Activated CD4-positive, alpha-beta T cell treated with anti-CD3 and anti-CD28 coated beads, Interleukin-2, amount 50 U/mL, for 1 hour (primary cell): Measurements from ENCODE around the gene LCP2.
A peak's percentile ranks its signal among the peaks of the same experiment; 100 is the strongest.

Source experiments
- DNase-seq: peaks from one replicate; pipeline ENCODE4 v3.0.0-alpha.2; 2020

The LCP2 gene

DNA sequence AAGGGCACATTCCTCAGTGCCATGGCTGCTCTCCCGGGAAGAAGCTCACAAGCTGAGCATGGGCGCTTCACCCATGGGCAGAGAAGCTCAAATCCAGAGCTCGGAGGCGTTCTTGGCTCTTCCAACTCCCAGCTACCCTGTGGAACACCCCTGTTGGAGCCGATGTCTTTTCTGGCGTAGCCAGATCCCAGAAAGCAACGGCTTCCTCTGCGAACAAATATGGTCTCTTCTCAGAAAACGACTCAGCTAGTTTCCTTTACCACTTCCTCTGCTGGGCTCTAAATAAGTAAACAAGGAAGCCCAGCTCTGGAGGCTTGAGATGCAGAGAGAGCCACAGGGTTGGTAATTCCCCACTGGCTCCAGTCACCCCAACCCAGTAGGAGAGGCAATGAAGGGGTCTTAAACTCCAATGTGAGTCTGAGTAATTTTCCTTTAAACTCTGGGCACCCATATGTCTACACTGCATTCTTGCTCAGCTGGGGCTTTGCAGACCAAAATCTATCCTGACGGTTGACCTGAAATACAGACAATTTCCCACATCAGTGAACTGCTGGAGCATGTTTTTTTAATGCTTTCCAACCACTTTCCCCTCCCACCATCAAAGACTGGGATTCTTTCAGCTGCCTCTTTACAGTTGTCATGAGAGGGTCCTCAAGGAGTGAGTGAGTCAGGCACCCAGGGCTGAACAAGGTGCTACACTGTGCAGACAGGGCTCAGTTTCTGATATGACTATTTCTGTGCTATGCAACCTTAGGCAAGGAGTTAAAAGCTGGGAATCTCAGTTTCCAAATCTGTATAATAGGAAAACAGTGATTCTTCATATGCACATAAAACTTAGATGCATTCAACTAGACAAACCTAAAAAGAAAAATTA is at the start of gene LCP2:
TSS of gene LCP2 (minus strand) at position 189 of the 874 bp plus-strand sequence. CDS start at position 23, 166 bp downstream.
- DNase-seq, result peak; percentile 40

DNA sequence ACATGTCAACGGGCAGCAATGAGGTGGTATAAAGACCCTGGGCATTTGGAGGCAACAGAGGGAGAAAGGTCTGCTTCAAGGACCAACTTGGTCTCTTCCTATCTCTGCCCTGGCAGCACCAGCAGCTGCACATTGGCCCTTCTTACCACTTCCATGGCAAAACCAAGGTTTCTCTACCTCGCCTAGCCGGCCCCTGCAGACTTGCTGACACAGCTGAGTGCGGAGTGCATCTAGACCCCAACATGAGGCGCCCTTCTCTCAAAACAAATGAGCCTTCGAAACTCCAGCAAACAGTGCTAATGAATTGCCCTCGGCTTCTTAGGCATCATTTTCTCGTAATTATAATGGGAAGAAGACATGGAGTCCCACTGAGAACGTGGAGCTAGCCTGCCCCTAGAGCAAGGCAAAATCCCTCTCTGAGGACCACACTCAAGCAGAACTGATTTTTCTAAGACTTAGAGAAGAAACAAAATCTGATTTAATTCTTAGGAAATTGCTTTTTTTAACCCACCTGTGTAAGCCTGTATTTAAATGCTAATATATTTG is 49.5 kb upstream of the LCP2 start:
- DNase-seq, result no peak

DNA sequence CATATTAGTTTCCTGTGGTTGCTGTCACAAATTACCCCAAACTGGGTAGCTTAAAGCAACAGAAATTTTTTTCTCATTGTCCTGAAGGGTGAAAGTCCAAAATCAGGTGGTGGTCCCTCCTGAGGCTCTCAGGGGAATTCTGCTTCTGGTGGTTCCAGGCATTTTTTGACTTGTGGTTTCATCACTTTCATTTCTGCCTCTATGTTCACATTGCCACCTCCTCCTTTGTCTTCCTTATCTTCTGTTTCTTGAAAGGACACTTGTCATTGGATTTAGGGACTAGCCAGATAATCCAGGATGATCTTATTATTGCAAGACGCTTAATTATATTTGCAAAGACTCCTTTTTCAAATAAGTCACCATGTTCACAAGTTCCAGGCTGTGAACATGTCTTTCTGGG is 48.4 kb upstream of the LCP2 start:
- no peak for DNase-seq

DNA sequence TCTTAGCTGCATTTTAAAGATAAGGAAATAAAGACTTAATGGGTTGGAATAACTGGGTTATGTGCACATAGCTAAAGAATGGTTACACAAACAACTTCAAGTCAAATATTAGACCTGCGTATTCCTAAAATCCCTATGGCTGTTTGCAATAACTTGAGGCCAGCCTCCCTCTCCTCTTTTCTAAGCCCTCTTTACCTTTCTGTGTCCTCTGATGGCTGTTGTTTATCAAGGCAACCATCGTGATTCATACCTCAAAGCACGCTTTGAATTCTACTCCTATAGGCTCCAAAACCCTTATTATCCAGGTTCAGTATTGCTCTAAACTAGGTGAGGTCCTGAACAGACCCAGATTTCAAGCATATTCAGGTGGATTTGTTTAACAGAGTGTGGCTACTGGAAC is 45.6 kb upstream of the LCP2 start:
- no peak for DNase-seq

DNA sequence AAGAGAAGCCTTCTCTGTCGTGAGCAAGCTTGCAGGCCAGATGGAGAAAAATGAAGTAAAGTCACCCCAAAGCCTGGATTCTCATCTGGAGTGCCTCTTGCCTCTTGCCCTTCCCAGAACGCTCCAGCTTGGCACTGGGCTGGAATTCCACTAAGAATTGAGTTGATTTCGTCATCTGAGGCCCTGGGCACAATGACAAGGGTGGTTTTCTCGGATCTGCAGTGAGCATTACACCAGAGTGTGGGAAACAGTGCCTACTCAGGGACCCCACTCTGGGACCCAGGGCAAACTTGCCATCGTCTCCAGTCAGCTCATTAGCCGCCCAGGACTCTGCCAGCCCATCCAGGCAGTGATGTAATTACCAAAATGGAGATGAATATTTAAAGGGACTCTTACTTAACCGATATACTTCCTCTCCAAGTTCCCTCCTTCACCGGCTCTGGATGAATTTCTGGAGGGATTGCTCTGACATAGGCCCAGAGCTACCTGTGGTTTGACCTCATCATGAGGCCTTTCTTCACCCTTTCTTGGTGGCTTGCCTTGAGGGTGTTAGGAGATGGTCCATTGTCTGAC is 44.7 kb upstream of the LCP2 start:
- no peak for DNase-seq

DNA sequence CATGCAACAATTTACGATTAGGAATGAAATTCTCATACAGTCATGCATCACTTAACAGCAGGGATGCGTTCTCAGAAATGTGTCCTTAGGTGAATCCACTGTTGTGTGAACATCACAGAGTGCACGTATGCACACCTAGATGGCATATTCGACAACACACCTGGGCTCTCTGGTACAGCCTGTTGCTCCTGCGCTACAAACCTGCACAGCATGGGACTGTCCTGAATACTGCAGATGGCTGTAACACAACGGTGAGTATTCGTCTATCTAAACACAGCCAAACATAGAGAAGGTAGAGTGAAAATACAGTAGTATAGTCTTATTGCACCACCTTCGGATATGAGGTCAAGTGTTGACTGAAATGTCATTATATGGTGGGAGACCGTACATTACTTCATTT is 44.0 kb upstream of the LCP2 start:
- no peak for DNase-seq

DNA sequence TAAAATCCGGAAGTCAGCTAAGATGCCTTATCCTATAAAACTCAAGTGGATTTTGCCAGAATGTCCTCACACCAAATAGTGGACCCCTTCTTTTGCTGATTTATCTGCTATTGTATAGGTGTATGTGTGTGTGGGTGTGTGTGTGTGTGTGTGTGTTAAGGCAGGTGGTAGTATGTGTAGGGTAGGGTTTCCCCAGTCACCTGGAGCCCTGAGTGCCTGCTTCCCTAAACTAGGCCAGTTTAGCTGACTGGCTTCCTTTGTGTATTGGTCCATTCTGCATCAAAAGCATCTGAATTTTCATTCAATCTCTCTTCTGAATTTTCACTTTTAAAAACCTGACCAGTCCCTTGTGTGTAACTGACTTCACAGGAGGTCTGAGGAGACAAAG is 42.2 kb upstream of the LCP2 start:
- no peak for DNase-seq

DNA sequence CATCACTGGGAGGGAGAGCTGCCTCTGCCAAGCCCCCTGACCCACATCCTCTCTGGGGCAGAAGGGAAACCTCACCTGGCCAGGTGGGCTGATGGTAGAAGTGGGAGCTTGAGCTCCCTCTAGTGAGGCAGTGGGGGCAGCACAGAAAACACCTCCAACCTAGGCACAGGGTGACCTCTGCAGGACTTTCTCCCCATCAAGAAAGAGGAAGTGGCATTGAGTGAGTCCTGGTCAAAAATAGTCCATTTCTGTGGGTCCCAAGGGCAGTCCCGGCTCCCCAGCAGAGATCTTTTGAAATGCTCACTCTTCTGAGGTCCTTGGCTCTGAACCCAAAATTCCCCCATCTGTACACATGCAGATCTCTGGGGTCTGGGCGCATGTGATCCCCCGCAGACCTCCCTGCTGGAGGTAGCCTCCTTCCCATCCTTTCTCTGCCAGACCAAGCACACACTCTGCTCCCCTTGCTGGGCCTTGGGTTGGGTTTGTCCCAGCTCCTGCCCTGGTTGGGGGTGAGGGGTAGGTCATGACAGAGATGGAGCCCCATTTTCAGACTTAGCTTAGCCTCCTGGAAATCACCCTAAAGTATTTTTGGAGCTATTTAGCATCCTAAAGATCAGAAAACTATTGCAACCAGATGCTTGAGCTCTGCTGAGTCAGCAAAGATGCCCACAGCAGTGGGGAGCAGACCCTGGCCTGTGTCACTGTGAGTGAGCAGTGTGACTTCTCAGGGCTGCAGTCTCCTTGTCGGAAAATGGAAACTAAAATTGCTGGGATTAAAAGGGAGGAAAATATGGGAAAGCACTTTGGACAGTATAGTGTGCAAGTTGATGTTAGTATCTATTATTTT is 41.6 kb upstream of the LCP2 start:
- DNase-seq, result peak; percentile 60

DNA sequence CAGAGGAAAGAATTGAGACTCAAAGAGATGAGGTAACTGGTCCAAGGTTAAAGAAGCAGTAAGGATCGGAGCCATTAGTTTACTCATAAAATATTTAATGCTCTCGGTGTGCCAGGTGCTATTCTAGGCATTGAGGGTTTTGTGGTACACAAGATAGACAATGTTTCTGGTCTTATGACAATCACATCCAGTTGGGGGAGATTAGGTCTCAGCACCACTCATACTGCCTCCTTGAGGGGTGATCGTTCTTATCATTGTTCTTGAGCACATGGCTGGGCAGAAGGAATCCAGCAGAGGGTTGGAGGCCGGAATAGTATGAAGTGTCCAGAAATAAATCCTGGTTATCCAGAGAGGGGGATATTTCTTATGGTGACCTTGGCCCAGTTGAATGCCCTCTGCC is 40.7 kb upstream of the LCP2 start:
- no peak for DNase-seq

DNA sequence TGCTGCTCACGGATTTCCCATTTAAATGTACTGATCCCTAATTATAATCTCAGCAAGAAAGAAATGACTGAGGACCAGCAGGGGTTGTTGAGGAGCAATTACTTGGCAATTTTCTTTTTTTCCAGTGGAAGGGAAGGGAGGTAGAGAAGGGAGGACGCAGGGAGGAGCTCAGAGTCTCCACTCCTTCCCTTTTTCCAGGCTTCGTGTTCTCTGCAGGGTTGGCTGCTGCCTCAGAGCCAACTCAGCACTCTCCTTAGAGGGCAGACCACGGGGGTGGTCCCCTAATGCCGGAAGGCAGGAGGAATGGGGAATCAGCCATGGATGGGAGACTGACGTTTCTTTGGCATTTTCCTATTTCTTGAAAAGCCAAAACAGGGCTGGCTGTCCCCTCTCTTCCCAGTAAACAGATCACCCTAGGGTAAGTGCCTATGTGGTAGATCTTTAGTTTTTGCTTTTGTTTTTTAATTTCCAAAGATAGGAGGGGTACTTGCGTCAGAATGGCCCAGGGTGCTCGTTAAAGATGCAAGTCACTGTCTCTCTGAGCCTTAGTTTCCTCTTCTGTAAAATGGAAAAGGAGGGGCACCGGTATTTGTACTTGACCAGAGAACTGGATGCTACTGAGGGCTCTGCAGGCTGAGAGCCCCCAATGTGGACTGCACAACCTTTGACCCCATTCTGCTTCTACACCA is 39.6 kb upstream of the LCP2 start:
- DNase-seq, result no peak

DNA sequence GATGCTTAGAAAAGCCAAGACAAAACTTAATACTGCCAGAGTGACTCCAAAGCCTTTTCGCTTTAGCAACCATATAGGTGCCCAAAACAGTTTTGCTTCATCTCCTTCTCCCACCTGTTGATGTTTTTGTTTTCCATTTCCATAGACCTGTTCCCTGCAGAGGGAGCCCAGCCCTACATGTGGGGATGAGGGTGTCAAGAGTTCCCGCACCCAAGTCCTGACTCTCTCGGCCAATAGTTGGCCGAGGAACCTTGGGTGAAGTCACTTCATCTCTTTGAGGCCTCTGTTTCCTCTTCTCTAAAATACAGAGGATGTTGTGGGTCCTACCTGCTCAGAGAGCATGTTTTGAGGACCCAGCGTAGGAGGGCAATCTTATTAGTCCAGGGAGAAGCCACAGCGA is 38.5 kb upstream of the LCP2 start:
- no peak for DNase-seq

DNA sequence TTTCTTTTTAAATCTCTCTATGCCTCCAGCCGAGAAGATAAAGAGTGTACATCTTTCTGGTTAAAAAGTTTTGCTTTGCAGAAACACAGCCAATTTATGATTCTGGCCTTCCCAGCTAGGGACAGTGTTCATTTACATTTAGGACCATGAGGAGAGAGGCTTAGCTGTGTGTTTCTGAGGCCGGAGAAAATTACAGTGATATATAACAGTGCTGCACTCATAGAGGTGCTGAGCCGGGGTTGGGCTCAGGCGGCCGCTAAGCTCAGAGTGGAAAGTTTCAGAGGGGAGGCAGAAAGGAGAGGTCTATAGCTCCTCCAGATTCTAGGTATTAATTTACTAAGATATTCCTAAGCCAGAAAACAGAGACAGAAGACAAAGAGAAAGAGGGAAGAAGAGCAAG is 37.0 kb upstream of the LCP2 start:
- peak; percentile 29 for DNase-seq

DNA sequence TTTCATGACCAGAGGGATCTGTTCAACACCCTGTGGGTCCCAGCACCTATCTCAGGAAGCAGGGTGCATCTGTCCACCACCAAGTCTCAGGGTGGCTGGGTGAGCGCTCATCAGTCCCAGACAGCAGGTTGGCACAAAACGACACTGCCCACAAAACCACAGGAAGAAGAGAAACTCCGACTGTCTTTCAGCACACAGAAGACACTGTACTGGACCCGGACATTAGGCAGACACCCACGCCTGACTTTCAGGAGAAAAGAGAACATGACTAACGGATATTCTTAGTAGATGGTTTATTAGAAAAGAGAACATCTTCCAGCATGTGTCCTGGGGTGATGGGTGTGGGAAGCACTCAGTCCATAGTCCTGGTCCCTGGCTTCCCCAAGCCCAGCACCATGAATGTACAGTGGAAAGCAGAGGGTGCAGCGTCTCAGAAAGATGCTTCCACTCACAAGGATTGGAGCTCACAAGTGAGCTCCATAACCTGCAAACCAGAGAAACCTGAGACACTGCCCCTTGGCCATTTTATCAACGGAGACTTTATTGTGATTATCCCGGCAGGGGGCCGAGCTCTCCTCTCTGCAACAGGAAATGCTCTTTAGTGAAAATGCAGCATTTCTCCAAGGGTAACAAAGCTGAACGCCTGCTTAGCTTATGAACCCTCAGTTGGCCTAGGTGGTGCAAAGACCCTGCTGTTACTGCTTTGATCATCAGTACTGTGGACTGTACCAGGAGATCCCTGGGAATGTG is 35.8 kb upstream of the LCP2 start:
- peak; percentile 57 for DNase-seq

DNA sequence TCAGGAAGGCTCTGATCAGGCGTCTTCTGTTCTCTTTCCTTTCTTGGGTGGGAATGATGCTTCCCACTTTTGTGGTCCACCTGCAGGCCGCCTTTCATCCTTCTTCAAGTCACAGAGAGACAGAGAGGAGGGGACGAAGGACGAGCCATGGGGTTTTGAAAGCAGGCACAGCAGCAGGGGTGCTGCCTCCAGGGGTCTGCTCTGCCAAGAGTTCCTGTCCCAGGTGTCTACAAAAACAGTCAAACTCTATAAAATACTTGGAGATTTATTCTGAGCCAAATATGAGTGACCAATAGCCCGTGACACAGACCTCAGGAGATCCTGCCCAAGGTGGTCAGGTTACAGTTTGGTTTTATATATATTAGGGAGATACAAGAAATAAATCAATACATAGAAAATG is 34.5 kb upstream of the LCP2 start:
- no peak for DNase-seq

DNA sequence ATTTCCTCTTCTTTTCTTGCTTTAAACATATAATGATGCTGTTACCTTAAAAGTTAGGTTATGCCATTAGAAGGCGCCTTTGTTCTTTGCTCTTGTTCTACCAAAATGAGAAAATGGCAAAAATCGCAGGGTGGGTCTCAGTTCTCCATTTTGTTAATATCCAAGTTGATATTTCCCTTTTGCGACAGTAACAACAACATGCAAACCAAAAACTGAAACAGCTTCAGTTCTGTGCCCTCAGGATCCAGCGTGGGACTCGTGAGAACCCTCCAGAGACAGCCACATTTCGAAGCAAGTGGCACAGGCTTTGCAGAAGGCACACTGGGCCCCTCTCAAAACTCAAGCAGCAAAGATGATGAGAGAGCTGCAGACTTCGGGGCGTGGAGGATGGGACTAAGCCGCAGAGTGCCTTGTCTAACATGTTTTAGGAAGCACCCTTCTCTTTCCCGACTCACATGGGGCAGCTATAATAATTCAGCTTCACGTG is 33.0 kb upstream of the LCP2 start:
- DNase-seq, result no peak

DNA sequence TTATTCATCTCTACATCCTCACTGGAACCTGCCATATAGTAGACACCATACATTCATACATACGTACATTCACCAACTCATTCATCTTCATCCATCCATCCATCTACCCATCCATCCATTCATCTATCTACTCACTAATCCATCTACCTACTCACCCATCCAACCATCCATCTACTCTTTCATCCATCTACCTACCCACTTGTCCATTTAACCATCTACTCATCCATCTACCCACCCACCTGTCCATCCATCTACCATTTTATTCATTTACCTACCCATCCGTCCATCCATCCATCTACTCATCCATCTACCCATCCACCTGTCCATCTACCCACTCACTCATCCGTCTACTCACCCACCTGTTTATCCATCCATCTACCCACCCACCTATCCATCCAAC is 31.9 kb upstream of the LCP2 start:
- DNase-seq, result no peak

DNA sequence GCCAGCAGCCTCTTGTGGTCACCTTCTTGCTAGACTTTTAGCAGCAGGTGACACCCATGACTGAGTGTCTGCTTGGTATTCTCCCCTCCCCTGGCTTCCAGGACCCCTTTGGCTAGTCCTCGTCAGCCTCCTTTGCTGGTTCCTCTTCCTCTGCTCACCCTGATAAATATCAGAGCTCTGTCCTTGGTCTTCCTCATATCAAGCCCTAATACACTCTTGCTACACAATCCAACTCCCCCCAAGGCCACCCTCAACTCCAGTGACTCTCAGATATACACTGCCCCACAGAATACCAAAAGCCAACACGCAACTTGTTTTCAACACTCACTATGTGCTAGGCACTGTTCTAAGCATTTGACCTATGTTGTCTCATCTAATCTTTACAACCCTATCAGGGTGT is 30.3 kb upstream of the LCP2 start:
- DNase-seq, result no peak

DNA sequence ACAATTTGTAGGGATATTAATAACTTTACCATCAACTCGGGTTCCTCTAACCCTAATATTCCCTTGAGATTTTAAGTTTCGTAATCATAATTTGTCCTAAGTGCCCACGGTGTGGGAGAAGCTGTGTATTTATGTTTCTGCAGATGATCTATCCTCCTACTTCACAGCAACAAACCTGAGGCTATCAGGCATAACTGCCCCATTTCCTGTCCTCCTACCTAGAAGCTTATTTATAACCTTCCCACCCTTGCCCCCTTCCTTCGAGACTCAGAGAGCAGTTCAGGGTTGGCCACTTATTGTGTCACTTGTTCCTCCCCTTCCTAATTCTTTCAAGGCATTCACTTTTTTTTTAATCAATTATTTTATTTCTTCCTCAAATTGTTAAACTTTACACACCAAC is 29.6 kb upstream of the LCP2 start:
- DNase-seq, result no peak

DNA sequence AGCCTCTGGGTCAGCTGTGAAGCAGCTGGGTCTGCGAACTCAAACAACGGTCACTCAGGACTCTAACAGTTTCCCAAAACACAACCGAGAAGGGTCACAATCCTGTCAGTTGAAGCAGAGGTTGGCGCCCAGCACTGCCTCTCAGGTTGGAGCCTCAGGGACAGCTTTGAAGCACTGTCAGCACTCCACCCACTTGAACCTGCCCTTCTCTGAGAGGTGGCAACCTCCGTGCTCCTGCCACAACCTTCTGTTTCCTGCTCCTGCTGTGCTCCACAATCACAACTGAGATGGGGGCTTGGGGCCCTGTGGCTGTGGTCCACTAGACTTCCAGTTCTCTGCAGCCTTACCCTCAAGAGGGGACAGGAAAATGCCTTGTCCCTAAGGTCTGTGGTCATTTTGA is 21.7 kb upstream of the LCP2 start:
- no peak for DNase-seq

DNA sequence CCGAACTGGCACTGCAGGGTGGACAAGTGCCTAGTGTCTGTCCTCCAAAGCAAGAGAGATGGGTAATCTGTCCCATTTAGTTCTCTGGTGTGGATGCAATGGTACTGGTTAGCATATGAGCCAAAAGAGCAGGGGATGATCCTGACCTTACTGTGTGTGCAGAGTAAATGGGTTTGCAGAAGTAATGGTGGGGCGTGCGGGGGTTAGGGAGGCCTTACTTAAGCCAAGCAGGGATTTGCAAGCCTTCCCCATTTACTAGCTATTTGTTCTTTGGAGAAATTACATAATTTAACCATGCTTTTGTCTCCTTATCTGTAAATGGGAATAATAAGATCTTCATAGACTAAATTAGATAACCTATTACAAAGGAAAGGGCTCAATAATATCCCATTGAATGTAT is 19.9 kb upstream of the LCP2 start:
- DNase-seq, result no peak

DNA sequence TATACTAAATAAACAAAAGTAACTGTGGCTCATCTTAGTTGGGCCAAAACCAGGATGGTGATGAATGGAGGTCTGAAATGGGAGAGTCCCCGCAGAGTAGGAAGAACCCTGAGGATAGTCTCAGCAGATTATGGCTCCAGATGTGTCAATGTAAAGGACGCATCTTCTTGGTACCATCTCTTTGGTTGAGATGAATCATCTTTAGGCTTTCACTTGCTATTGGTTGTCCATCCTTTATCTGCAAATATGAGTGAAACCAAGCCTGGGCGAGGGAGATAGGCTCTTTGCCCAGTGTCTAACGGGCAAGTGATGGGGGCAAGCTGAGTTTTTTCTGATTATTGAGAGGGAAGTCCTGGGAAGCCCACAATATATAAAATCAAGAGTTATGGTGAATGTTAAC is 19.4 kb upstream of the LCP2 start:
- DNase-seq, result no peak

DNA sequence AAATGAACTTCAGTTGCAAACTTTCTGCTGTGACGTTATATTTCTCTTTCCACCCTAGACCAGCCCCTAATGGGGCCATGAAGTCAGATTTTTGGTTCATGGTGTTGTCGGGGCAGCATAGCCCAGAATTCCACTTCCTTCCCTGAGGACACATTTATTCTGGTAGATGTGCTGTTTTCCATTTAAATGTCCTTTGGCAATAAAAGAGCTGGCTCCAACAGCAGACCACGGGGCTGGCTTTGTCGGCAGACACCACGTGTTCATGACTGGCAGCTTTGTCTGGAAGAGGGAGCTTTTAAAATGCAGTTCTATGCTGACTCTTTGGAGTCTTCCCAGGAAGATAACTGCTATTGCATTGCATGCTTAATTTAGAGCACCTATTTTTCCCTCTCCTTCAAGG is 17.6 kb upstream of the LCP2 start:
- DNase-seq, result no peak
